ENCODE measurements around the gene CREB3L2. TPM values are rescaled to one million over a fixed set of nuclear protein-coding genes. Genes with fewer than 3 reads are reported as not detected.

The CREB3L2 gene
- total and polyA plus RNA-seq, 2 experiments from 2014 or later: 37.6 to 38.3 TPM

GRCh38 chr7:137965942-137966640, 35.8 kb downstream of the CREB3L2 start:
- WGBS (ENCODE audit: low lambda C conversion rate, missing lambda C conversion rate): 64% methylated on average over 2 of the region's 2 CpGs
- H3K4me2 ChIP-seq: peak overlapping the region; percentile 57
- H3K27me3 ChIP-seq: no peaks in the 10 kb centered on the region
- H3K4me3 ChIP-seq: no peak overlapping the region
- peaks cover 90% of the 10 kb centered on the region for H3K79me2 ChIP-seq
- TF ChIP-seq CTCF (IDR thresholded peaks at IDR 0.05; ENCODE audit: poor library complexity) (peak; percentile 8), EZH2 (IDR thresholded peaks at IDR 0.05; ENCODE audit: borderline replicate concordance) (no peak)
- no peak overlapping the region for H2AFZ ChIP-seq
- no peak for DNase-seq (ENCODE audit: low spot score)
- H3K9me3 ChIP-seq (ENCODE audit: low read depth): no peaks in the 10 kb centered on the region
- H3K9me2 ChIP-seq (replicated peaks; ENCODE audit: insufficient read depth): no peaks in the 10 kb centered on the region
- H4K20me1 ChIP-seq (ENCODE audit: insufficient read depth, poor library complexity, severe bottlenecking): peaks cover 7% of the 10 kb centered on the region
- H3K27ac ChIP-seq: peak overlapping the region; percentile 91
- peaks cover 55% of the 10 kb centered on the region for H3K4me1 ChIP-seq (ENCODE audit: insufficient read depth)
- no peaks in the 10 kb centered on the region for H3K36me3 ChIP-seq (replicated peaks; ENCODE audit: insufficient read depth, low read depth)

- peaks cover 95% of the 10 kb centered on the region for H3K79me2 ChIP-seq
- peaks cover 44% of the 10 kb centered on the region for H3K4me1 ChIP-seq (ENCODE audit: insufficient read depth)
- no peaks in the 10 kb centered on the region for H3K9me2 ChIP-seq (replicated peaks; ENCODE audit: insufficient read depth)
- H2AFZ ChIP-seq: no peak overlapping the region
- peak overlapping the region; percentile 91 for H3K27ac ChIP-seq
- no peak for TF ChIP-seq EZH2phosphoT487 (IDR thresholded peaks at IDR 0.05; ENCODE audit: low read depth, severe bottlenecking, unreplicated experiment)
- TF ChIP-seq EZH2 (IDR thresholded peaks at IDR 0.05; ENCODE audit: borderline replicate concordance): no peak
- no peak for TF ChIP-seq CTCF (IDR thresholded peaks at IDR 0.05; ENCODE audit: poor library complexity)
- H3K27me3 ChIP-seq: no peaks in the 10 kb centered on the region
- WGBS (ENCODE audit: low lambda C conversion rate, missing lambda C conversion rate): 85% methylated on average over 14 of the region's 14 CpGs
- H3K9me3 ChIP-seq (ENCODE audit: low read depth): no peaks in the 10 kb centered on the region
- no peaks in the 10 kb centered on the region for H3K36me3 ChIP-seq (replicated peaks; ENCODE audit: insufficient read depth, low read depth)
- no peak for DNase-seq (ENCODE audit: low spot score)
- peaks cover 10% of the 10 kb centered on the region for H4K20me1 ChIP-seq (ENCODE audit: insufficient read depth, poor library complexity, severe bottlenecking)
- H3K4me3 ChIP-seq: no peak overlapping the region
- no peak overlapping the region for H3K4me2 ChIP-seq
Measured at GRCh38 chr7:137964824-137965545, 36.9 kb downstream of the CREB3L2 start.

- Histone ChIP-seq H3K79me2 (peaks cover 95% of the 10 kb centered on the region), H3K9me3 (ENCODE audit: low read depth) (no peaks in the 10 kb centered on the region), H3K9me2 (replicated peaks; ENCODE audit: insufficient read depth) (no peaks in the 10 kb centered on the region), H4K20me1 (ENCODE audit: insufficient read depth, poor library complexity, severe bottlenecking) (peaks cover 16% of the 10 kb centered on the region), H3K4me1 (ENCODE audit: insufficient read depth) (peaks cover 47% of the 10 kb centered on the region), H3K4me2 (peak overlapping the region; percentile 26), H2AFZ (no peak overlapping the region), H3K4me3 (no peak overlapping the region), H3K27me3 (no peaks in the 10 kb centered on the region), H3K36me3 (replicated peaks; ENCODE audit: insufficient read depth, low read depth) (no peaks in the 10 kb centered on the region), H3K27ac (peak overlapping the region; percentile 53)
- no peak for TF ChIP-seq CTCF (IDR thresholded peaks at IDR 0.05; ENCODE audit: poor library complexity)
- no peak for DNase-seq (ENCODE audit: low spot score)
- 45% methylated on average over 7 of the region's 7 CpGs for WGBS (ENCODE audit: low lambda C conversion rate, missing lambda C conversion rate)
Measured at GRCh38 chr7:137962875-137963507, 38.9 kb downstream of the CREB3L2 start.

Measured in hepatocyte (in vitro differentiated cells).